Loucy (cell line): ENCODE data around the gene GRIN2A.

Source experiments
- H2AFZ ChIP-seq: fragments of 200-600 bp; sonication (generic); 2 replicates; pipeline ENCODE4 v1.6.0; 2016; ENCODE audit warnings: antibody characterized with exemption, mild to moderate bottlenecking, low read length, moderate library complexity
- H3F3A ChIP-seq: fragments of 200-600 bp; 2 replicates; pipeline ENCODE4 v1.6.0; 2016; ENCODE audit warnings: antibody characterized with exemption, low read depth, mild to moderate bottlenecking
- H3K27me3 ChIP-seq: fragments of 200-600 bp; sonication (generic); 2 replicates; pipeline ENCODE4 v1.6.1; 2014; ENCODE audit warnings: low read length, mild to moderate bottlenecking; ENCODE audit not compliant: insufficient read depth, poor library complexity, severe bottlenecking
- H3K36me3 ChIP-seq: fragments of 200-600 bp; sonication (generic); 2 replicates; pipeline ENCODE4 v1.6.1; 2016; ENCODE audit warnings: low read length; ENCODE audit not compliant: insufficient read depth
- H3K4me1 ChIP-seq: fragments of 200-600 bp; sonication (generic); 2 replicates; pipeline ENCODE4 v1.5.1; 2014; ENCODE audit warnings: low read length, mild to moderate bottlenecking; ENCODE audit not compliant: insufficient read depth, poor library complexity, severe bottlenecking
- H3K4me2 ChIP-seq: fragments of 200-600 bp; sonication (generic); 2 replicates; pipeline ENCODE4 v1.6.0; 2014; ENCODE audit warnings: antibody characterized with exemption, low read length, low read depth, mild to moderate bottlenecking; ENCODE audit not compliant: poor library complexity, severe bottlenecking
- H3K4me3 ChIP-seq: fragments of 200-600 bp; sonication (generic); 2 replicates; pipeline ENCODE4 v1.5.1; 2014; ENCODE audit warnings: low read length, mild to moderate bottlenecking, mixed read lengths; ENCODE audit not compliant: poor library complexity, severe bottlenecking
- H3K79me2 ChIP-seq: fragments of 200-600 bp; sonication (generic); 2 replicates; pipeline ENCODE4 v1.6.1; 2014; ENCODE audit warnings: low read length; ENCODE audit not compliant: insufficient read depth
- H3K9ac ChIP-seq: fragments of 200-600 bp; sonication (generic); 2 replicates; pipeline ENCODE4 v1.6.0; 2014; ENCODE audit warnings: mild to moderate bottlenecking, low read depth, low read length, moderate library complexity; ENCODE audit not compliant: poor library complexity, severe bottlenecking
- H3K9me2 ChIP-seq: fragments of 200-600 bp; sonication (generic); replicated peaks from 2 replicates; pipeline ENCODE4 v1.6.1; 2016; ENCODE audit warnings: low read depth, low read length, mixed read lengths
- H3K9me3 ChIP-seq: fragments of 200-600 bp; sonication (generic); 2 replicates; pipeline ENCODE4 v1.6.1; 2014; ENCODE audit warnings: mild to moderate bottlenecking, antibody characterized with exemption, low read length, low read depth; ENCODE audit not compliant: insufficient read depth
- H4K20me1 ChIP-seq: fragments of 200-600 bp; sonication (generic); 2 replicates; pipeline ENCODE4 v1.6.0; 2014; ENCODE audit warnings: antibody characterized with exemption, low read length, mild to moderate bottlenecking; ENCODE audit not compliant: insufficient read depth, poor library complexity, severe bottlenecking
- EZH2phosphoT487 ChIP-seq: fragments of 200-600 bp; IDR thresholded peaks from 2 replicates; pipeline ENCODE4 v1.6.1; 2018; ENCODE audit warnings: antibody characterized with exemption, mild to moderate bottlenecking, moderate library complexity, borderline replicate concordance
- TF ChIP-seq, protein P1 (sequence below): fragments of 200-600 bp; sonication (generic); conservative IDR thresholded peaks from 2 replicates; pipeline ENCODE4 v1.5.1; 2014; ENCODE audit warnings: mild to moderate bottlenecking, antibody characterized with exemption, low read length

The GRIN2A gene

DNA sequence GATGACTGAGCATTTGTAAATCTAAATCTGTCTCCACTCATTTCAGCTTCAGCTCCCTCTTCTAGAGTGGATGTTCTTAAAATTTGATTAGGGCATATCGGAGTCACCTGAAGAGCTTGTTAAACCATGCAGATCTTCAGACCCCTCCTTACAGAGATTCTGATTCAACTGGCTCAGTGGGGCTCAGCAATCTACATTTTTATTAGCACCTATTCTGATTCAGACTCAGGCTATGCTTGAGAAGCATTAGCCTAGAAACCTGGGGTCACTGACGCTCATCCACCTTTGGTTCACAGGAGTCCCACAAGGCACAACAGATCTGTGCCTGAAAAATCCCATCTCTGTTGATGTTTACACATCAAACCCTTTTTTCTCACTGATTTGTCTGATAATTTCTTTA lies 365.6 kb downstream of the GRIN2A start:
- H3K4me1 ChIP-seq: no peaks in the 10 kb centered on the region
- no peak overlapping the region for H3K9ac ChIP-seq
- H3K4me2 ChIP-seq: no peak overlapping the region

DNA sequence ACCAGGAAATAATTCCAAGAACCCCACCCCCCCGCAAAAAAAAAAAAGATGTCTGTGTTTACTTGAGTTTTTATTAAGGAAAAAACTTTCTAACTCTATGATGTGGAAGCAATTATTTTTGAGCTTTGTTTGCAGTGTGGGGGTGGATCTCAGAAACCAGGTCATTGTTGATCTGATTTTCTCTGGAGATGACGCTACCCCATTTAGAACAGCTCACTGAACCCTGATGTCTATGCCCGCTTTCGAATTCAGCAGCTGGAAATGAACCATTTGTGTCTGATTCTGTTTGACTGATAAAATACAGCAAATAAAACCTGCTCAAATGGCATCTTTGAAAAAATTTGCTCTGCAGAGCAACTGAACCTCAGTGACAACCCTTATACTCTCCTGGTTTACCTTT lies 368.6 kb downstream of the GRIN2A start:
- Histone ChIP-seq H4K20me1 (no peaks in the 10 kb centered on the region), H3K27me3 (no peaks in the 10 kb centered on the region), H3K4me1 (no peaks in the 10 kb centered on the region), H2AFZ (no peak overlapping the region), H3K9me3 (no peaks in the 10 kb centered on the region), H3F3A (no peaks in the 10 kb centered on the region), H3K4me2 (no peak overlapping the region), H3K79me2 (no peaks in the 10 kb centered on the region), H3K36me3 (no peaks in the 10 kb centered on the region), H3K9me2 (no peaks in the 10 kb centered on the region), H3K9ac (no peak overlapping the region), H3K4me3 (no peak overlapping the region)
- TF ChIP-seq EZH2phosphoT487: no peak
- TF ChIP-seq, protein P1, sequence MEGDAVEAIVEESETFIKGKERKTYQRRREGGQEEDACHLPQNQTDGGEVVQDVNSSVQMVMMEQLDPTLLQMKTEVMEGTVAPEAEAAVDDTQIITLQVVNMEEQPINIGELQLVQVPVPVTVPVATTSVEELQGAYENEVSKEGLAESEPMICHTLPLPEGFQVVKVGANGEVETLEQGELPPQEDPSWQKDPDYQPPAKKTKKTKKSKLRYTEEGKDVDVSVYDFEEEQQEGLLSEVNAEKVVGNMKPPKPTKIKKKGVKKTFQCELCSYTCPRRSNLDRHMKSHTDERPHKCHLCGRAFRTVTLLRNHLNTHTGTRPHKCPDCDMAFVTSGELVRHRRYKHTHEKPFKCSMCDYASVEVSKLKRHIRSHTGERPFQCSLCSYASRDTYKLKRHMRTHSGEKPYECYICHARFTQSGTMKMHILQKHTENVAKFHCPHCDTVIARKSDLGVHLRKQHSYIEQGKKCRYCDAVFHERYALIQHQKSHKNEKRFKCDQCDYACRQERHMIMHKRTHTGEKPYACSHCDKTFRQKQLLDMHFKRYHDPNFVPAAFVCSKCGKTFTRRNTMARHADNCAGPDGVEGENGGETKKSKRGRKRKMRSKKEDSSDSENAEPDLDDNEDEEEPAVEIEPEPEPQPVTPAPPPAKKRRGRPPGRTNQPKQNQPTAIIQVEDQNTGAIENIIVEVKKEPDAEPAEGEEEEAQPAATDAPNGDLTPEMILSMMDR: no peak

More for the DNA sequence above, 365.6 kb downstream of the GRIN2A start:
- Histone ChIP-seq H3K27me3 (no peaks in the 10 kb centered on the region), H3K9me3 (no peaks in the 10 kb centered on the region), H2AFZ (no peak overlapping the region), H3F3A (no peaks in the 10 kb centered on the region), H4K20me1 (no peaks in the 10 kb centered on the region), H3K9me2 (no peaks in the 10 kb centered on the region), H3K4me3 (no peak overlapping the region), H3K36me3 (no peaks in the 10 kb centered on the region), H3K79me2 (no peaks in the 10 kb centered on the region)
- TF ChIP-seq, protein P1: no peak
- no peak for TF ChIP-seq EZH2phosphoT487

DNA sequence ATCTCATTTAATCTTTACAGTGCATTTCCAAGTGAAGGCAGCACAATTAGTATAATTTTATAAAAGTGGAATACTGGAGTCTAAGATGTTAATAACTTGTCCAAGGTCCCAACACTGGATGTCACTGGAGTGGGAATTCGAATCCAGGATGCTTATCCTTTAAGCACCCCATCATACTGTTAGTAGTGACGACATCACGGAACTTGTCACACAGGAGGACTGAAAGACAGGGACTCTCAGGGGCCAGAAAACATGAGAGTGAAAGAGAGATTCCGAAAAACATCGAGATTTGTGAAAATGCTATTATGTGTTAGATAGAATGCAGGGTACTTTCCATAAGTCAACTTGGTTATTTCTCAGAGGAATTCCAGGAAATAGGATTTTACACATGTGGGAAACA lies 374.0 kb downstream of the GRIN2A start:
- Histone ChIP-seq H3K4me1 (no peaks in the 10 kb centered on the region), H3K9me3 (no peaks in the 10 kb centered on the region), H3K79me2 (no peaks in the 10 kb centered on the region), H3K27me3 (no peaks in the 10 kb centered on the region), H4K20me1 (no peaks in the 10 kb centered on the region), H3K36me3 (no peaks in the 10 kb centered on the region), H3K4me3 (no peak overlapping the region), H3K9ac (no peak overlapping the region), H3K4me2 (no peak overlapping the region), H3K9me2 (no peaks in the 10 kb centered on the region), H3F3A (no peaks in the 10 kb centered on the region), H2AFZ (no peak overlapping the region)
- no peak for TF ChIP-seq EZH2phosphoT487
- TF ChIP-seq, protein P1: no peak
